Prostate gland (tissue), 2 donors: ENCODE data around the gene ADARB2. TPM values are rescaled to one million over a fixed set of nuclear protein-coding genes. Genes with fewer than 3 reads are reported as not detected.

ENCODE experiments used
- DNase-seq: peaks from one replicate; pipeline ENCODE4 v3.0.0-alpha.2; 2019; ENCODE audit warnings: low spot score
- H3K27ac ChIP-seq, 2 donors: fragments of 200-600 bp; sonication (generic); 2 replicates each; pipeline ENCODE4 v1.5.1; 2017 to 2019
- H3K27me3 ChIP-seq: fragments of 200-600 bp; sonication (generic); replicated peaks from 2 replicates; pipeline ENCODE4 v1.5.1; 2019; ENCODE audit not compliant: insufficient read depth
- H3K36me3 ChIP-seq, 2 donors: fragments of 200-600 bp; sonication (generic); 1 replicate in 1 of 2; 2 replicates in 1 of 2; pipeline versions ENCODE4 v1.5.1 to v1.8.1; 2017 to 2019
- H3K4me1 ChIP-seq: fragments of 200-600 bp; sonication (generic); replicated peaks from 2 replicates; pipeline ENCODE4 v1.5.1; 2019
- H3K4me3 ChIP-seq, 2 donors: fragments of 200-600 bp; sonication (generic); 2 replicates each; pipeline ENCODE4 v1.5.1; 2017 to 2019
- H3K9me3 ChIP-seq: fragments of 200-600 bp; sonication (generic); 2 replicates; pipeline ENCODE4 v1.5.1; 2017
- POLR2A ChIP-seq: fragments of 450-650 bp; IDR thresholded peaks from one replicate; pipeline ENCODE4 v1.6.1; 2016; ENCODE audit warnings: antibody characterized with exemption, mild to moderate bottlenecking
- POLR2AphosphoS5 ChIP-seq: sonication (generic); formaldehyde crosslinking; IDR thresholded peaks from one replicate; pipeline ENCODE4 v1.6.1; 2017; ENCODE audit warnings: antibody characterized with exemption
- WGBS: methylation state at CpG from one replicate; pipeline ENCODE4 v1.1.5; 2018; 5-methylcytosine and 5-hydroxymethylcytosine counted together
- intact Hi-C: fragments of 100-400 bp; cut with DNase I; formaldehyde crosslinking; loops from one replicate; pipeline ENCODE4 v1.14.2; 2022
- total RNA-seq, 2 donors: library from RNA; depleted of rRNA; stranded (reverse); fragments of >200 nt; gene quantifications; one replicate each; pipeline ENCODE4 v1.1.0, GENCODE V29; 2016
- TF ChIP-seq, protein P1 (sequence below), 4 experiments: fragments of 200-600 bp in 2 of 4; fragments of 450-650 bp in 2 of 4; sonication (generic) in 2 of 4; IDR thresholded peaks; 1 replicate in 3 of 4; 2 replicates in 1 of 4; pipeline ENCODE4 v1.5.1; 2016 to 2019; ENCODE audit warnings: antibody characterized with exemption in 4 of 4, mild to moderate bottlenecking in 2 of 4, moderate library complexity in 2 of 4

Gene ADARB2
- total RNA-seq, 2 donors from 2014 or later: 0.36 to 10.5 TPM

DNA sequence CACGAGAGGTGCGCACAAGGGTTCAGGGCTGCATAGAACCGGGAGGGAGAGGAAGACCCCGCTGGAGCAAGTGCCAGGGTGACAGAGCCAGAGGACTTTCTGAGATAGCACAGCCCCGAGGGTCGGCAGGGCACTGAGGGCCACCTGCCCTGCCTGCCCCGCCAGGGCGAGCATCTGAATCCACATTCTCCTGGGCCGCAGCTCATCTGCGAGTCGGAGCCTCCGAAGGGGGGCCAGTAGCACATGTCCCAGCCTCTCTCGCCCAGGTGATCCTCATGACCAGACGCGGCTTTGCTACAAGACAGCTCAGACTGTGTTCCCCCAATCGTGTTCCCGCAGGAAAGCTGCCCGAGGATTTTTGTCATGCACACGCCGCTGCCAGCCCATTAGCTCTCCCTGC, 71.2 kb downstream of the ADARB2 start:
- no peak overlapping the region for H3K27ac ChIP-seq
- DNase-seq: no peak
- H3K9me3 ChIP-seq: no peaks in the 10 kb centered on the region
- H3K4me1 ChIP-seq: no peaks in the 10 kb centered on the region
- 90% methylated on average over 20 of the region's 20 CpGs for WGBS
- TF ChIP-seq POLR2AphosphoS5 (no peak), POLR2A (no peak)
- TF ChIP-seq, protein P1, sequence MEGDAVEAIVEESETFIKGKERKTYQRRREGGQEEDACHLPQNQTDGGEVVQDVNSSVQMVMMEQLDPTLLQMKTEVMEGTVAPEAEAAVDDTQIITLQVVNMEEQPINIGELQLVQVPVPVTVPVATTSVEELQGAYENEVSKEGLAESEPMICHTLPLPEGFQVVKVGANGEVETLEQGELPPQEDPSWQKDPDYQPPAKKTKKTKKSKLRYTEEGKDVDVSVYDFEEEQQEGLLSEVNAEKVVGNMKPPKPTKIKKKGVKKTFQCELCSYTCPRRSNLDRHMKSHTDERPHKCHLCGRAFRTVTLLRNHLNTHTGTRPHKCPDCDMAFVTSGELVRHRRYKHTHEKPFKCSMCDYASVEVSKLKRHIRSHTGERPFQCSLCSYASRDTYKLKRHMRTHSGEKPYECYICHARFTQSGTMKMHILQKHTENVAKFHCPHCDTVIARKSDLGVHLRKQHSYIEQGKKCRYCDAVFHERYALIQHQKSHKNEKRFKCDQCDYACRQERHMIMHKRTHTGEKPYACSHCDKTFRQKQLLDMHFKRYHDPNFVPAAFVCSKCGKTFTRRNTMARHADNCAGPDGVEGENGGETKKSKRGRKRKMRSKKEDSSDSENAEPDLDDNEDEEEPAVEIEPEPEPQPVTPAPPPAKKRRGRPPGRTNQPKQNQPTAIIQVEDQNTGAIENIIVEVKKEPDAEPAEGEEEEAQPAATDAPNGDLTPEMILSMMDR (IDR thresholded peaks at IDR 0.05): no peak
- intact Hi-C loops: no loop called here
- H3K27me3 ChIP-seq: no peaks in the 10 kb centered on the region
- H3K36me3 ChIP-seq: no peaks in the 10 kb centered on the region
- H3K4me3 ChIP-seq: no peak overlapping the region

DNA sequence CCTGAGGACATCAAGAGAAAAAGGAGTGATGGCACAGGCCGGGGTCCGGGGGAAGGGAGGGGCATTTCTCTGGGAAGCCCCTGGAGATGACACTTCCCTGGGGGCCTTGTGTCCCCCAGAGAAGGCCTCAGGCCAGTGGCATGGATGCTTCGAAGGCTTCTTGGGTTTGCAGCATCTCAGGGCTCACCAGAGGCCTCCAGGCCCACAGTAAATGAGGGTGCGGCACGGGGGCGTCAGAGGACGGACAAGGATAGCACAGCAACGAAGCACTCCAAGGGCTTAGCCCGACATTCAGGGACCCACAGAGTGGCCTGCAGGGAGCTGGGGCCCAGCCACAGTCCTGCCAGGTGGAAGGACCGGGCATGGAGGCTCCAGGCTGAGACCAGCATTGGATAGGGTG, 71.6 kb downstream of the ADARB2 start:
- no peak for TF ChIP-seq POLR2AphosphoS5
- TF ChIP-seq, protein P1 (IDR thresholded peaks at IDR 0.05): no peak
- no peak for TF ChIP-seq POLR2A
- Histone ChIP-seq H3K9me3 (no peaks in the 10 kb centered on the region), H3K27ac (no peak overlapping the region), H3K36me3 (no peaks in the 10 kb centered on the region), H3K27me3 (no peaks in the 10 kb centered on the region), H3K4me1 (no peaks in the 10 kb centered on the region), H3K4me3 (no peak overlapping the region)
- intact Hi-C loops: no loop called here
- DNase-seq: no peak
- 95% methylated on average over 10 of the region's 10 CpGs for WGBS

DNA sequence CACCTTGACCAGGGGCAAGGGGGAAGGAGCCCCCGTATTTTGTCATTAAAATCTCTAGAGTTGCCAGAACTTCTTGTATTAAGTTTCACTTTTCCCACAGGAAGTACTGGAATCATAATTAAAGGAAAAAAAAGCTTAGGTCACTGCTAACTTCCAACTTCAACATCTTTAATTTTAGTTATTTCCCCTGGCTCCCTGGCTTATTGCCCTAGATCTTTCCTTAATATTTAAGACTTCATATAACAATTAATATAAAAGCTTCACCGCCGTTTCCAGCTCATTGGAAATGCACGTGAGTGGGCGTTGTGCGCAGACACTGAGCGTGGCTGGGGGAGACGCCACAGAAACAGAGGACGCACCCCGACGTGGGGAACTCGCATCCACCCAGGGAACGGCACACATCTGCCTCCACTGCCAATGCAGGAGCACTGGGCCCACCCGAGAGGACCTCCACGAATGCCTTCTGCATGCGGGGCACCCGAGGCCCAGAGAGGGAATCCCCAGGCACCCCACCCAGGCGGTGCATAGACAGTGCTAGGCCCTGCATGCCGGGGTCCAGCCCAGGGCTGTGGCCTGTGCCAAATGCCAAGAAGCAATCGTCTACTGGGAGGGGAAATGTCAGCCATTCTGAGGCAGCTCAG, 72.2 kb downstream of the ADARB2 start:
- H3K9me3 ChIP-seq: no peaks in the 10 kb centered on the region
- no peak for DNase-seq
- no peak for TF ChIP-seq POLR2AphosphoS5
- no peaks in the 10 kb centered on the region for H3K36me3 ChIP-seq
- no peak overlapping the region for H3K4me3 ChIP-seq
- intact Hi-C loops: no loop called here
- H3K27me3 ChIP-seq: no peaks in the 10 kb centered on the region
- WGBS: 89% methylated on average over 20 of the region's 20 CpGs
- H3K4me1 ChIP-seq: no peaks in the 10 kb centered on the region
- no peak overlapping the region for H3K27ac ChIP-seq

DNA sequence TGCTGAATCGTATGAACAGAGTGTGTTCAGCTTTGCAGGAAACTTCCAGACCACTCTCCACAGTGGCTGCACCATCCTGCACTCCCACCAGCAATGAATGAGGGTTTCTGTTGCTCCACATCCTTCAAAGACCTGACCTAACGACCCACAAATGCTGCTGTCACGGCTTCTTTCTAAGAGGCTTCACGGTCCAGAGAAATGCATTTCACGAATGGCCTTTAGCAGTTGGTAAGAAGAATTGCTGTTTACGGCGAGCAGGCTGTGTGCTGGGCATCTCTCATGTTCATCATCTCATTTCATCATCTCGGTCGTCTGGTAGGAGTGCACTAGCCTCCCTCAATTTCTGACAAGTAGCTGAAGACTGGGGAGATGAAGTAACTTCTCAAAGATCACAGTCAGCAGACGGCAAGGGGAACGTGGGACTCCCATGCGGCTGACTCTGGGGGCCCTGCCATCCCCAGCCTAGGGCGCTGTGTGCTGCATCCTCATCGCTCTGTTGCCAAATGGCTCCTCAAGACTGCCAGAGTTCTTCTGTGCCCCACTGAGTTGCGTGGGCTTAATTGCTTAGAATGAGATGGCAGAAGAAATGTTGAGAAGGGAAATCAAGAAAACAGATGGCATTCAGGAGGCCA, 72.9 kb downstream of the ADARB2 start:
- Histone ChIP-seq H3K36me3 (no peaks in the 10 kb centered on the region), H3K4me1 (no peaks in the 10 kb centered on the region), H3K9me3 (no peaks in the 10 kb centered on the region), H3K27me3 (no peaks in the 10 kb centered on the region), H3K4me3 (no peak overlapping the region), H3K27ac (no peak overlapping the region)
- 82% methylated on average over 15 of the region's 15 CpGs for WGBS
- DNase-seq: no peak
- intact Hi-C loops: no loop called here
- TF ChIP-seq POLR2AphosphoS5 (no peak), POLR2A (no peak)
- TF ChIP-seq, protein P1 (IDR thresholded peaks at IDR 0.05): no peak

DNA sequence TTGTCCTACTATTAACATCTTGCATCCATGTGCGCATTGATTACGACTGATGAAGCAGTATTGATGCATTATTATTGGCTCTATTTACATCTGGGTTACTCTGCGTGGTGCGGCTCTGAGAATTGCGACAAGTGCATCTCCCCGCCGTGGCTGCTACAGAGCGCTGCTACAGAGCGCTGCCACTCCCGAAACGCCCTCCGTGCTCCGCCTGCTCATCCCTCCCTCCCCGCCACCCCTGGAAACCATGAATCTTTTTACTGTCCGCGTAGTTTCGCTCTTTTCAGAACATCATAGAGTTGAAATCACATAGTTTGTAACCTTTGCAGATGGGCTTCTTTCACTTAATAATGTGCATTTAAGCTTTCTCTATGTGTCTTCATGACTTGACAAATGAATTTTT, 74.1 kb downstream of the ADARB2 start:
- no peak overlapping the region for H3K27ac ChIP-seq
- WGBS: 94% methylated on average over 17 of the region's 17 CpGs
- no peaks in the 10 kb centered on the region for H3K4me1 ChIP-seq
- no peak for DNase-seq
- H3K27me3 ChIP-seq: no peaks in the 10 kb centered on the region
- H3K36me3 ChIP-seq: no peaks in the 10 kb centered on the region
- H3K4me3 ChIP-seq: no peak overlapping the region
- intact Hi-C loops: no loop called here
- H3K9me3 ChIP-seq: no peaks in the 10 kb centered on the region
- TF ChIP-seq POLR2A (no peak), POLR2AphosphoS5 (no peak)
- TF ChIP-seq, protein P1 (IDR thresholded peaks at IDR 0.05): no peak
